PC-3 (cell line): ENCODE results near the gene GPR143. TPM values are rescaled to one million over a fixed set of nuclear protein-coding genes. Genes with fewer than 3 reads are reported as not detected.

Experiments used
- ATAC-seq: fragments of 200-7000 bp; cut with Tn5 transposase; 2 replicates; pipeline ENCODE4 v1.9.1; 2020; ENCODE audit warnings: mild to moderate bottlenecking, moderate library complexity
- BruUV-seq: library from RNA; stranded (reverse); fragments of 400-500 nt; replicated peaks from 2 replicates; lab custom pipeline; 2021; lab: Mats Ljungman, UMichigan
- CTCF ChIA-PET: fragments of 300-600 bp; sonication (Branson Sonifier 250); formaldehyde crosslinking; loops from one replicate; lab custom pipeline; 2022; ENCODE audit warnings: antibody characterized with exemption; lab: Charles Lee
- POLR2A ChIA-PET: fragments of 300-600 bp; sonication (Branson Sonifier 250); formaldehyde crosslinking; loops from one replicate; lab custom pipeline; 2022; ENCODE audit warnings: antibody characterized with exemption; ENCODE audit not compliant: unreplicated experiment; lab: Charles Lee
- DNase-seq: peaks from one replicate; pipeline ENCODE4 v3.0.0-alpha.2; 2015
- H2AFZ ChIP-seq: fragments of 300-600 bp; sonication (generic); 2 replicates; pipeline ENCODE4 v1.6.0; 2016; ENCODE audit warnings: antibody characterized with exemption, low read length
- H3F3A ChIP-seq: fragments of 300-600 bp; sonication (generic); one replicate; pipeline ENCODE4 v1.6.0; 2017; ENCODE audit warnings: antibody characterized with exemption, low read length, control low read depth, mild to moderate bottlenecking; ENCODE audit not compliant: unreplicated experiment
- H3K27ac ChIP-seq: fragments of 300-600 bp; sonication (generic); 2 replicates; pipeline ENCODE4 v1.5.1; 2016; ENCODE audit warnings: mild to moderate bottlenecking, low read length
- H3K27me3 ChIP-seq: fragments of 300-600 bp; sonication (generic); 2 replicates; pipeline ENCODE4 v1.6.1; 2016; ENCODE audit warnings: low read length, mixed read lengths
- H3K36me3 ChIP-seq: fragments of 300-600 bp; sonication (generic); 2 replicates; pipeline ENCODE4 v1.6.1; 2016; ENCODE audit warnings: low read depth, mixed run types, low read length, mixed read lengths
- H3K4me1 ChIP-seq: fragments of 300-600 bp; sonication (generic); 2 replicates; pipeline ENCODE4 v1.5.1; 2016; ENCODE audit warnings: low read length; ENCODE audit not compliant: insufficient read depth
- H3K4me2 ChIP-seq: fragments of 300-600 bp; sonication (generic); 2 replicates; pipeline ENCODE4 v1.6.0; 2016; ENCODE audit warnings: low read length
- H3K4me3 ChIP-seq: fragments of 300-600 bp; sonication (generic); 2 replicates; pipeline ENCODE4 v1.5.1; 2016; ENCODE audit warnings: mild to moderate bottlenecking, low read length, mixed read lengths
- H3K79me2 ChIP-seq: fragments of 300-600 bp; sonication (generic); 2 replicates; pipeline ENCODE4 v1.6.1; 2017; ENCODE audit warnings: low read length, mixed read lengths
- H3K9ac ChIP-seq: fragments of 300-600 bp; sonication (generic); 2 replicates; pipeline ENCODE4 v1.6.0; 2016; ENCODE audit warnings: mild to moderate bottlenecking, low read length
- H3K9me2 ChIP-seq: fragments of 300-600 bp; sonication (generic); replicated peaks from 2 replicates; pipeline ENCODE4 v1.6.1; 2016; ENCODE audit warnings: mixed run types, low read length, mixed read lengths
- H3K9me3 ChIP-seq: fragments of 300-600 bp; sonication (generic); 2 replicates; pipeline ENCODE4 v1.6.1; 2016; ENCODE audit warnings: low read length, mixed read lengths
- H4K20me1 ChIP-seq: fragments of 300-600 bp; sonication (generic); 2 replicates; pipeline ENCODE4 v1.6.1; 2016; ENCODE audit warnings: low read length, mixed read lengths
- EZH2 ChIP-seq: fragments of 300-600 bp; sonication (generic); IDR thresholded peaks from one replicate; pipeline ENCODE4 v1.6.1; 2017; ENCODE audit warnings: antibody characterized with exemption, mild to moderate bottlenecking, low read length; ENCODE audit not compliant: unreplicated experiment
- EZH2phosphoT487 ChIP-seq: fragments of 300-600 bp; sonication (generic); IDR thresholded peaks from 2 replicates; pipeline ENCODE4 v1.6.1; 2018; ENCODE audit warnings: mild to moderate bottlenecking, antibody characterized with exemption, low read length, borderline replicate concordance
- intact Hi-C: fragments of 100-400 bp; cut with micrococcal nuclease; formaldehyde crosslinking; loops from 2 replicates; pipeline ENCODE4 v1.9.0; 2023
- total RNA-seq: library from RNA; depleted of rRNA; stranded (reverse); fragments of >200 nt; gene quantifications from 2 replicates; pipeline ENCODE4 v1.2.3, GENCODE V29; 2014
- TF ChIP-seq, protein P1 (sequence below): fragments of 300-600 bp; sonication (generic); conservative IDR thresholded peaks from 2 replicates; pipeline ENCODE4 v1.5.1; 2017; ENCODE audit warnings: antibody characterized with exemption, low read depth, mild to moderate bottlenecking, low read length

Gene GPR143
- total RNA-seq, 1 experiment from 2014 or later, result 0.47 TPM

DNA sequence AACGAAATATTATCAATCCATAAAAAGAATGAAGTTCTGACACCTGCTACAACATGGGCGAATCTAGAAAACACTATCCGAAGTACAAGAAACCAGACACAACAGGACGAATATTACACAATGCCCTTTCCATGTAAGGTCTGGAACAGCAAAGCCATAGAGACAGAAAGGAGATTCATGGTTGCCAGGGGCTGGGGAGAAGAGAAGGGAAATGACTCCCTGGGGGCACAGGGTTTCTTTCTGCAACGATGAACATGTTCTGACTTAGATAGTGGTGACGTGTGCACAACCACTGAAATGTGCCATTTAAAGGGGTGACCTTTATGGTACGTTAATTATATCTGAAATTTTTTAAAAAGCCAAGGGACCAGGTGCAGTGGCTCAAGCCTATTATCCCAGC, 28.3 kb downstream of the GPR143 start:
- TF ChIP-seq, protein P1, sequence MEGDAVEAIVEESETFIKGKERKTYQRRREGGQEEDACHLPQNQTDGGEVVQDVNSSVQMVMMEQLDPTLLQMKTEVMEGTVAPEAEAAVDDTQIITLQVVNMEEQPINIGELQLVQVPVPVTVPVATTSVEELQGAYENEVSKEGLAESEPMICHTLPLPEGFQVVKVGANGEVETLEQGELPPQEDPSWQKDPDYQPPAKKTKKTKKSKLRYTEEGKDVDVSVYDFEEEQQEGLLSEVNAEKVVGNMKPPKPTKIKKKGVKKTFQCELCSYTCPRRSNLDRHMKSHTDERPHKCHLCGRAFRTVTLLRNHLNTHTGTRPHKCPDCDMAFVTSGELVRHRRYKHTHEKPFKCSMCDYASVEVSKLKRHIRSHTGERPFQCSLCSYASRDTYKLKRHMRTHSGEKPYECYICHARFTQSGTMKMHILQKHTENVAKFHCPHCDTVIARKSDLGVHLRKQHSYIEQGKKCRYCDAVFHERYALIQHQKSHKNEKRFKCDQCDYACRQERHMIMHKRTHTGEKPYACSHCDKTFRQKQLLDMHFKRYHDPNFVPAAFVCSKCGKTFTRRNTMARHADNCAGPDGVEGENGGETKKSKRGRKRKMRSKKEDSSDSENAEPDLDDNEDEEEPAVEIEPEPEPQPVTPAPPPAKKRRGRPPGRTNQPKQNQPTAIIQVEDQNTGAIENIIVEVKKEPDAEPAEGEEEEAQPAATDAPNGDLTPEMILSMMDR, result no peak
- no peak for TF ChIP-seq EZH2phosphoT487
- no peak for TF ChIP-seq EZH2
- no peak overlapping the region for H3K4me3 ChIP-seq
- H3K9me2 ChIP-seq, result no peaks in the 10 kb centered on the region
- no peak overlapping the region for H3K9ac ChIP-seq
- no peak overlapping the region for H2AFZ ChIP-seq
- no peak overlapping the region for H3K27ac ChIP-seq
- DNase-seq, result no peak
- POLR2A ChIA-PET, result no interaction called here
- CTCF ChIA-PET, result no interaction called here
- H3F3A ChIP-seq, result no peaks in the 10 kb centered on the region
- BruUV-seq, result no TSS peak
- H3K36me3 ChIP-seq, result no peaks in the 10 kb centered on the region
- no peaks in the 10 kb centered on the region for H3K4me1 ChIP-seq
- ATAC-seq, result no peak
- H3K27me3 ChIP-seq, result no peaks in the 10 kb centered on the region
- intact Hi-C loops, result no loop called here
- H4K20me1 ChIP-seq, result no peaks in the 10 kb centered on the region
- H3K79me2 ChIP-seq, result no peaks in the 10 kb centered on the region
- H3K9me3 ChIP-seq, result no peaks in the 10 kb centered on the region
- H3K4me2 ChIP-seq, result no peak overlapping the region

DNA sequence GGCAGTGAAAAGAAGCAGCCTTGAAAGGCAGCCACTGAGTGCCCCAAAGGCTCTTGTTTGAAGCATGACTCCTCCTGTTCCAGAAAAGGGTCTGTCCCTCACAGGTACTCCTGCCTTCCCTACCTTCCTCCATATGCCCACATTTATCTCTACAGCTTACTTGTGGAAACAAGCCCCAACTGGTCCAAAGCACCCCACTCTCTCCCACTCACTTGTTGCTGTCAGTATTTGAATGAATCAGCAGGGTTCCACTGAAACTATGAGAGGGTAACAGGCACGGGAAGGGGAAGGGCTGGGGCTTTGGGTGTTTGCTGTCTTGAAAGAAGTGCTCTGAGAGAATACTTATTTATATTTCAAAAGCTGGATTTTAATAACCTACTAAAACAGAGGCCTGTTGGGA, 34.9 kb downstream of the GPR143 start:
- ChIA-PET POLR2A (no interaction called here), CTCF (no interaction called here)
- Histone ChIP-seq H2AFZ (no peak overlapping the region), H3K4me3 (no peak overlapping the region), H3K9ac (no peak overlapping the region), H3K4me1 (no peaks in the 10 kb centered on the region), H4K20me1 (no peaks in the 10 kb centered on the region), H3K27ac (no peak overlapping the region), H3K4me2 (no peak overlapping the region), H3F3A (no peaks in the 10 kb centered on the region), H3K9me2 (no peaks in the 10 kb centered on the region), H3K36me3 (no peaks in the 10 kb centered on the region), H3K79me2 (no peaks in the 10 kb centered on the region), H3K27me3 (no peaks in the 10 kb centered on the region), H3K9me3 (no peaks in the 10 kb centered on the region)
- no TSS peak for BruUV-seq
- no peak for ATAC-seq
- no peak for DNase-seq
- TF ChIP-seq, protein P1, result no peak
- no peak for TF ChIP-seq EZH2phosphoT487
- TF ChIP-seq EZH2, result no peak
- intact Hi-C loops, result no loop called here

DNA sequence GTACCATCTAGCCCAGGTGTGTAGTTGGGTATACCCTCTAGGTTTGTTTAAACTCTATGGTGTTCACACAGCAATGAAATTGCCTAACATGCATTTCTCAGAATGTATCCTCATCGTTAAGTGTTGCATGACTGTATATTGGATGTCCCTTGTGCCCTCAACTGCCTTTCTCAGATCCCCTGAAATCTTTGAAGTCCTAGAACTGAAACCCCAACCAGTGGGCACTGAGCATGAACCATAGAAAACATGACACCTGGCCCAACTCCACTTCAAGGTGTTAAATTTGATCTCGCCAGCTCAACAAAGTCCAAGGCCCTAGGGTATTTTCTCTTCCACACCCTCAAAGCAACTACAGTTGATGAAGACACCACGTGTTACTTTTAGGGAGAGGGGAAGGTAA, 35.6 kb downstream of the GPR143 start:
- Histone ChIP-seq H3K4me1 (no peaks in the 10 kb centered on the region), H3K4me2 (no peak overlapping the region), H3K36me3 (no peaks in the 10 kb centered on the region), H2AFZ (no peak overlapping the region), H3K9me3 (no peaks in the 10 kb centered on the region), H3F3A (no peaks in the 10 kb centered on the region), H3K79me2 (no peaks in the 10 kb centered on the region), H3K27me3 (no peaks in the 10 kb centered on the region), H3K9me2 (no peaks in the 10 kb centered on the region), H3K9ac (no peak overlapping the region), H4K20me1 (no peaks in the 10 kb centered on the region), H3K4me3 (no peak overlapping the region), H3K27ac (no peak overlapping the region)
- DNase-seq (no peak), ATAC-seq (no peak)
- intact Hi-C loops, result no loop called here
- ChIA-PET CTCF (no interaction called here), POLR2A (no interaction called here)
- no peak for TF ChIP-seq EZH2phosphoT487
- no peak for TF ChIP-seq EZH2
- TF ChIP-seq, protein P1, result no peak
- BruUV-seq, result no TSS peak
